GM21381 (cell line): Measurements from ENCODE around the gene PRR30.

ENCODE experiments used
- ATAC-seq: cut with Tn5 transposase; IDR thresholded peaks from one replicate; pipeline ENCODE4 v1.9.1; 2021; ENCODE audit warnings: mild to moderate bottlenecking, moderate library complexity; ENCODE audit not compliant: unreplicated experiment

Gene PRR30

DNA sequence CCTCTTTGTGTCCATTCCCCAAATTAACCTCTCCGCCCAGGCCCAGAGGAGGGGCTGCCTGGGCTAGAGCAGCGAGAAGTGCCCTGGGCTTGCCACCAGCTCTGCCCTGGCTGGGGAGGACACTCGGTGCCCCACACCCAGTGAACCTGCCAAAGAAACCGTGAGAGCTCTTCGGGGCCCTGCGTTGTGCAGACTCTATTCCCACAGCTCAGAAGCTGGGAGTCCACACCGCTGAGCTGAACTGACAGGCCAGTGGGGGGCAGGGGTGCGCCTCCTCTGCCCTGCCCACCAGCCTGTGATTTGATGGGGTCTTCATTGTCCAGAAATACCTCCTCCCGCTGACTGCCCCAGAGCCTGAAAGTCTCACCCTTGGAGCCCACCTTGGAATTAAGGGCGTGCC lies 39.2 kb downstream of the PRR30 start:
- no peak for ATAC-seq

DNA sequence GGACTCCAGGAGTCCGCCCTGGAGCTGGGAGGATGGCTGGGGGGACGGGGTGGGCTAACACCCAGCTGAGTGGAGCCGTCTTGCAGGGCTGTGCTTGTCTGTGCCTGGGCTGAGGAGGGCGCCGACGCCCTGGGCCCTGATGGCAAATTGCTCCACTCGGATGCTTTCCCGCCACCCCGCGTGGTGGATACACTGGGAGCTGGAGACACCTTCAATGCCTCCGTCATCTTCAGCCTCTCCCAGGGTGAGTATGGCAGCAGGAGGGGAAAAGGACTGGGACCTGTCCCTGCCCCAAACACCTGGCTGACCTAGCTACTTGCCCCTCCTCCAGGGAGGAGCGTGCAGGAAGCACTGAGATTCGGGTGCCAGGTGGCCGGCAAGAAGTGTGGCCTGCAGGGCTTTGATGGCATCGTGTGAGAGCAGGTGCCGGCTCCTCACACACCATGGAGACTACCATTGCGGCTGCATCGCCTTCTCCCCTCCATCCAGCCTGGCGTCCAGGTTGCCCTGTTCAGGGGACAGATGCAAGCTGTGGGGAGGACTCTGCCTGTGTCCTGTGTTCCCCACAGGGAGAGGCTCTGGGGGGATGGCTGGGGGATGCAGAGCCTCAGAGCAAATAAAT lies 39.8 kb downstream of the PRR30 start:
- ATAC-seq, result no peak

DNA sequence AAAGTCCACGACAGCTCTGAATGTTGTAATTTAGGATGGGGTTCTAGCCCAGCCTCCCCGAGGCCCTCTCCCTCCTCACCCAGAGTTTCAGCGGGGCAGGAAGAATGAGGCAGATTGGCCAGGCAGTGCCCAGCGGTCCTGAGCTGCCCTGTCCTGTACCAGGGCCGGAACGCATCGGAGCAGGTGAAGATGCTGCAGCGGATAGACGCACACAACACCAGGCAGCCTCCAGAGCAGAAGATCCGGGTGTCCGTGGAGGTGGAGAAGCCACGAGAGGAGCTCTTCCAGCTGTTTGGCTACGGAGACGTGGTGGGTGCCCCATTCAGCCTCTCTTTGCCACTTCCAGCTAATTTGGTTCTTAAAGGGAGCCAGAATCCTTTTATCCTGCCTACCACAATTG lies 41.9 kb downstream of the PRR30 start:
- ATAC-seq, result no peak

GRCh38 chr2:27096748-27097297 lies 42.4 kb downstream of the PRR30 start:
- ATAC-seq, result no peak

- ATAC-seq, result no peak
Observed at GRCh38 chr2:27095745-27096651, 43.2 kb downstream of the PRR30 start.

- ATAC-seq, result no peak
Observed at GRCh38 chr2:27095427-27095744, 43.8 kb downstream of the PRR30 start.

DNA sequence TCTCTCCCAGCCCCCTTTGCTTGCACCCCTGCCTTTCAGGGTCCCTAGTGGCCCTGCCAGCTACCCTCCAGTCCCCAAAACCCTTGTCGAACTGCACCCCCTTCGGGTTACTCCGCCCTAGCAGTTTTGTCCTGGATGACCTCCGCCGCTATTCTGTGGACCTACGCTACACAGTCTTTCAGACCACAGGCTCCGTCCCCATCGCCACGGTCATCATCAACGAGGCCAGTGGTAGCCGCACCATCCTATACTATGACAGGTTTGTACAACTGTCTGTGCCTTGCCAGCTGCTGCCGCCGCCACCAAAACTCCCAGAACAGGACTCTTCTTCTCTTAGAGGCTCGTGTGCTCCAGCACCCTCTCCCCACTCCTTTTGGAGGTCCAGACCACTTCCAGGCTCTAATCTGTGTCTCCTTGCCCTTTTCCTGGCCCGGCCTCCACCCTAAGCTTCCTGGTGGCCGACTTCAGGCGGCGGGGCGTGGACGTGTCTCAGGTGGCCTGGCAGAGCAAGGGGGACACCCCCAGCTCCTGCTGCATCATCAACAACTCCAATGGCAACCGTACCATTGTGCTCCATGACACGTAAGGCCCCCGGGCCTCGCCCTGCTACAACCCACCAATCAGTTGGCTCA lies 44.7 kb downstream of the PRR30 start:
- no peak for ATAC-seq

DNA sequence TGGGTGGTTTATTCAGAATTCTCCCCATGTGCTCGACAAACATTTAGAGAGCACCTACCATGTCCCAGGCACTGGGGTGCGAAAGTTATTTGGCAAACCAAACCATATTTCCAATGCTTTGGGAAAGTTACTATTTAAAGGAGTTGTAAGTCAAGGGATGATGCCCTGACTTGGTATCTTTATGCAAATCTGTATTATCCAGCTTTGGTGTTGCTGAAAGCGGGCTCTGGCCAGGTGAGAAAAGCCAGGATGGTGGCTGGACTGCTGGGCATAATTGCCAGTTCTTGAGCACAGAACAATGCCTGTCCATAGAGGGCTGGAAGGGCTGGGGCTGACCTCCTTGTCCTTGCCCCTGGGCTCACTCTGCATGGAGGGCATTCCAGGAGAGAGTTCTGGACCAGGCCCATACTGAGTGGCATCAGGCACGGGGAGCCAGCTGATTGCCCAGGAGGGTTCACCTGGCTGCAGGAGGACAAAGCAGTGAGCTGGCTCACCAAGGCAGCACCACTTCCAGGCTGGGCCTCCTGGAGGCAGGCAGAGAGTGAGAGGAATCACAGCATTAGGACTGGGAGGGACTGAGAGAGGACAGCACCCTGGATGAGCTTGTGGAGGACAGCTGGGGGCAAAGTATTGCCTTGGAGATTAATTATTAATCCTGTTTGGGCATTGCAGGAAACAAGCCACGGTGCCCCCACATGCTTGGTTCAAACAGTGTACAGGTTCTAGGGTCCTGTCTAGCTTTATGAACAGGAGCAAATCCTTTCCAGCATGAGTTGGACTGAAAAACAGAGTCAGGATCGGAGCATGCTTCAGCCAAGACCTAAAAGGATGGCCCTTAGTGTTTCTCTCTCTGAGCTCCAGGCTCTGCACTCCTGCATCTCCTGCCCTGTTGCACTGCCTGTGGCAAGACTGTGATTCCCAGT lies 45.5 kb downstream of the PRR30 start:
- no peak for ATAC-seq

GRCh38 chr2:27092696-27093429 lies 46.3 kb downstream of the PRR30 start:
- no peak for ATAC-seq

DNA sequence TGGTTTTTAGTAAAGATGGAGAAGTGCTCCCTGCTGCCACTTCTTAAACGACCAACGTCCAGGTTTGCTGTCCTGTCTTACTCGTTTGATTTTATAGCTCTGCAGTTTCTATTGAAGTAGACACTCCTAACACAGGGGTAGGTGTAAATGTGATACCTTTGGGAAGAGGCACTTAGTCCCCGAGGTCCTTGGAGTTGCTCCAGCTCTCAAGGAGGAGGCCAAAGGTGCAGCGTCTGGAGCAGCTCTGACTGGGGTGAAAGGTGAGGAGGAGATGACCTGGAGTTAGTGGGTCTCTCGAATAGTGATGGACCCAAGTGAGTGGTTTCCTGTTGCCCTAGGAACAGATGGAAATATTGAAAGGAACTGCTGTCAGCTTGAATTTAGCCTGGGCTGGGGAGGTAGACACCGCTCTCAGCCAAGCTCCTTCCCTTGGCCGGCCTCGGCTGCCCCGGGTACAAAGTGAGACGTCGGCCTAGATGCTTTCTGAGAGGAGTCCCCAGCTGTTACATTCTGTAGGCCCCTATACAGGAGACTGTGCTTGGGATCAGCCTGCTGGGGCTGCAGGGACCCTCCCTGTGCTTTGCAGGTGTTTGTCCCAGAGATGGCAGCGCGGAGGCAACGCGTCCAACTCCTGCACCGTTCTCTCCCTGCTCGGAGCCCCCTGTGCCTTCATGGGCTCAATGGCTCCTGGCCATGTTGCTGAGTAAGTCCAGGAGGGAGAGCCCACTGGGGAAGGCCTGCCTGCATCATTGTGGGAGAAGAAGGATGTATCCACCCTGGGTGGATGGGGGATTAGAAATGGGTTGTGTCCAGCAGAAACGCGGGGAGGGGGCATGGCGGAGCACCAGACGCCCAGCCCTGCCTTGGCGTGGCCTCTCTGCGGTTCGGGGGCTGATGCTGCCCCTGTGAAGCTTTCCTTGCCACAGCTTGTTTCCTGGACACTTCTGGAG lies 47.2 kb downstream of the PRR30 start:
- no peak for ATAC-seq

- no peak for ATAC-seq
Observed at GRCh38 chr2:27089111-27089954, 49.9 kb downstream of the PRR30 start.

GRCh38 chr2:27088634-27089033 lies 50.6 kb downstream of the PRR30 start:
- ATAC-seq, result no peak

DNA sequence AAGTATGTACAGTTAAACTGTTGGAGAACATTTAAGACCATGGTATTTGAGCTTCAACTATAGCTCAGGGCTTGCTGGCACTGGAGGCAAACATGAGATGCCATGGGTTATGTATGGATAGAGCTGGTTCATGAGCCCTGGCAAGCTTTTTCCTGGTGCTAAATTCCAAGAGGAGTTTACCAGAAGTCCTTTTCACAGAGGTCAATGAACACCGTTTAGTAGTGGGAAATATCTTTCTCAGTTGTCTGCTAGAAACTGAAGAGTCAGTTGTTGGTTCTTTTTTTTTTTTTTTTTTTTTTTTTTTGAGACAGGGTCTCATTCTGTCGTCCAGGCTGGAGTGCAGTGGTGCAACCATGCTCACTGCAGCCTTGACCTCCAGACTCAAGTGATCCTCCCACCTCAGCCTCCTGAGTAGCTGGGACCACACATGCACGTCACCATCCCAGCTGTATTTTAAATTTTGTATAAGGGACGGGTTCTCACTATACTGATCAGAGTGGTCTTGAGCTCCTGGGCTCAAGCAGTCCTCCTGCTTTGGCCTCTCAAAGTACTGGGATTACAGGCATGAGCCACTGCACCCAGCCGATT lies 51.3 kb downstream of the PRR30 start:
- no peak for ATAC-seq
